IPS-18c (cell line): Measurements from ENCODE around the gene HIVEP3.

Experiments
- H3K4me3 ChIP-seq: 2 replicates; pipeline ENCODE4 v1.7.0; 2013; ENCODE audit warnings: low read depth, mild to moderate bottlenecking, low read length, moderate library complexity; ENCODE audit not compliant: insufficient read depth
- H3K9me3 ChIP-seq: one replicate; pipeline ENCODE4 v1.6.1; 2013; ENCODE audit warnings: mild to moderate bottlenecking, low read length, moderate library complexity; ENCODE audit not compliant: control insufficient read depth, insufficient read depth

Gene HIVEP3

DNA sequence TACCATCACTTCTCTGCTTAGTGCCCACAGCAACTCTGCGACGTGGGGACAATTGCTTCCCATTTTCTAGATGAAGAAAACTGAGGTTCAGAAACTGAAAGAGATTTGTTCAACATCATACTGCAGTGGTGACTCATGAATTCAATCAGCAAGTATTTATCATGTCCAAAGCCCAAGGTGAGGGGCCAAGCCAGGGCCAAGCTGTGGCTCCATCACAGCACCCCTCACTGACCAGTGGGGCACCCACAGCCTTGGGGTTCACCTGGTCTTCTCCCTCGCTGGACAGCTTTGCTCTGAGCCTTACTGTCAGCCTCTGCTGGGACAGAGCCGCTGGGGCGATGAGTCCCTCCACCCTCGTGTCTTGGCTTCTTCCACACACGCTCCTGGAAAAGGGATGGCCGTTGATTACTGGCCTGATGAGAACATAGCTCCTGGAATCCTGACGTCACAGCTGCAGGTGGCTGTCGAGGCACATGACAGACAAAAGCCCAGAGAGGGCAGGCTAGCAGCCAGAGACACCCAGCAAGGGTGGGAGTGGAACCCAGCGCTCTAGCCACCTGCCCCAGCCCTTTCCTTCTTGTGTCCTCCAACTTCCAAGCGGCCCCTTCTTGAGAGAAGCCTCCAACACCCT lies 440.5 kb downstream of the HIVEP3 start:
- H3K4me3 ChIP-seq, result no peak overlapping the region
- H3K9me3 ChIP-seq, result no peaks in the 10 kb centered on the region

DNA sequence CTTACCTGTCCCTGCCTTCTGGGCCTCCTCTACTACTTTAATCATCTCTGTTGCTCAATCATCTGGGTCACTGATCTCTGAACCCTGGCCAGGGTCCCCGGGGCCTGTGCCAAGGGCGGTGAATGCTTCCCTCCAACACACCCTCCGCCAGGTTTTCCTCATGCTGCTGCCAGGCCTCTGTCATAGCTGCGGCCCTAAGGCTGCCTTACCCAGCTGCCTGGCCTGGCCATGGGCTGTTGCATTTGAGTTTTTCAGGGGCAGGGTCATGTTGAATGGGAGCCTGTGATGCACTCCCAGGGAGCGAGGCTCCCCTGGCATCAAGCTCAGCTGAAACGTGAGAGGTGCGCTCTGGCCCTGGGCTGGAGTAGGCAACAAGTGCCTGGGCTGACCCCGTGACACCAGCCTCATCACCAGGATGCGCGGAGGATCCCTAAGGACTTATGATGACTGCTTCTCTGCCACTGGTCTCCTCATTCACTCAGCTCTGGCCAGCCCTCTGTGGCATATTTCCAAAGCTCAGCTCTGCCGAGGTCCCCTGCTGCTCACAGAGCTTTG lies 441.8 kb downstream of the HIVEP3 start:
- Histone ChIP-seq H3K4me3 (no peak overlapping the region), H3K9me3 (no peaks in the 10 kb centered on the region)

DNA sequence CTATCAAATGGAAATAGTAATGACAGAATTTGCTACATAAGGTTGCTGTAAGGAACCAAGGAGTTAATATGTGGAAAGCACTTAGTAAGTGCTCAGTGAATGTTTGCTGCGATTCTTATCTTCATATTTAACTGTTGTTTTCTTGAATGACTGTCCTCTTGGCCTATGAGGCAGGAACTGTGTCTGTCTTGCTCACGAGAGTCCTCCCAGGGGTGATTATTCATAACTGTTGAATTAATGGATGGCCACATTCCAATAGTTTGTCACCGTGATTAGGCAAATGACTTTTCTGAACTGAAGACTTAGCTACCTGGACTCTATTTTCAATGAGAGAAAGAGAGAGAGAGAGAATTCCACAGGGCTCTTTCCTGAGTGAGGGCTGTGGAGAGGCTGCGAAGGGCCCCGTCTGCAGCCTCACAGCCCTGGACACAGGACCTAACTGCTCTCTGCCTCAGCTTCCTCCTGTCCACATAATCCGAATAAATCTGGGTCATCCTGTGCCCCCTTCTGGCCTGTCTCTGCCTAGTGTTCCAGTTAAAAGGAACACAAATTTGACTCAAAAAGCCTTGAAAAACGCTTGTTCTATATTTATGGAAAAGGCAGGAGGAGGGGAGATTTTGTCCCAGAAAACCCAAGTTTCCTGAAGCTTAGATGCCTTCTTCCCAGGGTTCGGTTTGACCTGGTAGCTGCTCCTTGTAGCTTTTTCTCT lies 442.7 kb downstream of the HIVEP3 start:
- H3K4me3 ChIP-seq, result no peak overlapping the region
- H3K9me3 ChIP-seq, result no peaks in the 10 kb centered on the region

DNA sequence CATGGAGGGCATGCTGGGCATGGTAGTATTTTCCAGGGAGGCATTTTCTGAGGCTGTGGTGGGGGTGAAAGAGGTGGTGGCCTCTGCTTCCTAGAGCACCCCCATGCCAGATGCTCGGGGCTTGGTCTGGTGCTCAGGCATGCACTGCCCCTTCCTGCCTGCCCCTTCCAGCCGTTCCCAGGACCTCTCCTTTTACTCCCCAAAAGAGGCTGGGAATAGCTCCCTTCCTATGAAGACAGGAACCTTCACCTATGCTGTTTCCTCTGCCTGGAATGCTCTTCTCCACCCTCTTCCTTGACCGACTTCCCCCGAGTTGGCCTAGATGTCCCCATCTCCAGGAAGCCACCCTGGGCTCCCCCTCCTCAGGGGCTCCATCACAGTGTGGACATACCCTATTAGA lies 443.4 kb downstream of the HIVEP3 start:
- H3K4me3 ChIP-seq, result no peak overlapping the region
- no peaks in the 10 kb centered on the region for H3K9me3 ChIP-seq

DNA sequence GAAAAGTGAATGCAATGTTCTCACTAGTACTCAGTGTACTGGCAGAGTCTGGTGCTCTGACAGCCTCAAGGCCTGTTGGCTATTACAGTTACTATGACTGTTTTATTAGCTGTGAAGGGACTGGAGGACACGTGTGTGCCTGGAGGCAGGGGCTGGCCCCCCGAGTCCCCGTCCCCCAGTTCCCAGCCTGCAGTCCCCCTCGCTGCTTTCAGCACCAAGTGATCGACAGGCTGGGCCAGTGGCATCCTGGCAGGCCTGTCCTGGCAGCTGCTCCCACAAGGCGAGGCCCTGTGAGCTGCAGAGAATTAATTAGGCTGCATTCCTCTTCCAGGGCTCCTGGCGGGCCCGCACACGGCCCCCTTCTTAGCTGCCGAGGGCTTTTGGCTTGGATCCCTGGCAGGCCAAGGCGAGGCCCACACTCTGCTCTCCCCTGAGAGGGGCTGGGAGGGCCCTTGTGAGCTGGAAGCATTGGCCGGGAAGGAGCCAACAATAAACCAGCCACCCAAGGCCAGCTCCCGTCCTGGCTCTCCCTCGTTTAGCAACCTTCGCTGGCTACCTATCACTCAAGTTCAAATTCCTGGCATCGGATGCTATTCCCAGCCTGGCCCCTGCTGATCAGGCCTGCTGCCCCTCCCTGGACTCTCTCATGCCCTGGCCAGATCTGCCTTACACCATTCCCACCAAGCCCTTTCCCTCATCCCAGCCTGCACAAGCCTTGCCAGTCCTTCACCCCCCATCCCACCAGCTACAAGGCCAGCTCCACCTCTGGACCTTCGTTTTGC lies 444.0 kb downstream of the HIVEP3 start:
- Histone ChIP-seq H3K4me3 (no peak overlapping the region), H3K9me3 (no peaks in the 10 kb centered on the region)

DNA sequence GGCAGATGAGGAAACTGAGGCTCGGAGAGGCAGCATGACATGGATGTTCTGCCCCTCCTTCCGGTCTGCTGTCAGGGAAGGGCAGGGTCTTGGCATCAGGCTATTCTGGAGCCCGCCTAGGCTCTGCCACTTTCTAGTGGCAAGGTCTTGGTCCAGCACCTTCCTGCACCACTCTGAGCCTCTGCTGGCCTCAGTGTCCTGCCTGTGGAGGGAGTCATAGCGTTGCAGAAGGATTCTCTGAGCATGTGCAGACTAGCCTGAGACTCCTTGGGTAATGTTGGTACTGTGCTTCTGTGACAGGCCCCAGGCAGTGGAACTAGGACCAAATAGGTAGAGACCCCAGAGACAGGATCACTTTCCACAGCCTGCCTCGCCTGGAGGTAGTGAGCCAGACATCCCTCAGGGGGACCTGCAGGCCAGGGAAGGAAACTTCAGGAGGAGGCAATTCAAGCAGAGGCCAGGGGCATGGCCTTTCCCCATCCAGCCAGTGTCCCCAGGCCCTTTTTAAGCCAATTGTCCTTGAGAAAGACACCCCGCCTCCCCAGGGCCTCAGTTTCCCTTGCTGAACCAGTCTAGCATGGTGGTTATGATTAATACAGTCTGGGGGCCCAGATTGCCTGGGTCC lies 444.9 kb downstream of the HIVEP3 start:
- H3K9me3 ChIP-seq, result no peaks in the 10 kb centered on the region
- H3K4me3 ChIP-seq, result no peak overlapping the region

DNA sequence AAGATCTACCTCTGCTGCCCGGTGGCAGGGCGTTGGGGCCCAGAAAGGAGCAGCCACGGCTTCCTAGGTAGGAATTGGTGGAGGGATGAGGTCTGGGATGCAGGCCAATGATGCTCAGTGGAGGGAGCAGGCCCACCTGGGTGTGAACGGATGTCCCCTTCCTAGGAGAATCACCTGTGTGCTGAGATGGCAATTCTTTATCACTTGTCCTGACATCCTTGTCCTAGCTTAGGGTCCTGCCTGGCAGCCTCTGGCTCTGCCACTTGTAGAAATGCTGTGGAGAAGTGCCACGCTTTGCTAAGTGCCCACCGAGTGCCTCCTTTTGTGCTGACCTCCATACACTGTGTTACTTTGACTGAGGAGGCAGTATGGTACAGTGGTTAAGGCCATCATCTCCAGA lies 447.1 kb downstream of the HIVEP3 start:
- Histone ChIP-seq H3K9me3 (no peaks in the 10 kb centered on the region), H3K4me3 (no peak overlapping the region)

DNA sequence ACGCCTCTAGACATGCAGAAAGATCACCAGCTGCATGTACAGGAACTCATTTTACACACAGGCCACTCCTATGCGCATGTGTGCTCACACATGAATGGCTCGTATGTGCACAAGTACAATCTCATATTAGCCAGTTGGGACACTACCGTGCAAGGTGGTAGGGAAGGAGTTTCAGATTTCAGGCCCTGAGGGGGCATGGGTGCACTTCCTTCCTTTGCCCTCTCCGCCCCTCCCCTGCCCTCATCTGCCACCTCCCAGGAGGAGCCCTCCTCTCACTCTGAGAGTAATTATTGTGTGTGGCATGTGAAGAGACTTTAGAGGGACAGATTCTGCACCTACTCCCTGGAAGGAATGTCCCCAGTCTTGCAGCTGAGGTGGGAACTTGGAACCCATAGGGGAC lies 449.0 kb downstream of the HIVEP3 start:
- no peaks in the 10 kb centered on the region for H3K9me3 ChIP-seq
- no peak overlapping the region for H3K4me3 ChIP-seq

DNA sequence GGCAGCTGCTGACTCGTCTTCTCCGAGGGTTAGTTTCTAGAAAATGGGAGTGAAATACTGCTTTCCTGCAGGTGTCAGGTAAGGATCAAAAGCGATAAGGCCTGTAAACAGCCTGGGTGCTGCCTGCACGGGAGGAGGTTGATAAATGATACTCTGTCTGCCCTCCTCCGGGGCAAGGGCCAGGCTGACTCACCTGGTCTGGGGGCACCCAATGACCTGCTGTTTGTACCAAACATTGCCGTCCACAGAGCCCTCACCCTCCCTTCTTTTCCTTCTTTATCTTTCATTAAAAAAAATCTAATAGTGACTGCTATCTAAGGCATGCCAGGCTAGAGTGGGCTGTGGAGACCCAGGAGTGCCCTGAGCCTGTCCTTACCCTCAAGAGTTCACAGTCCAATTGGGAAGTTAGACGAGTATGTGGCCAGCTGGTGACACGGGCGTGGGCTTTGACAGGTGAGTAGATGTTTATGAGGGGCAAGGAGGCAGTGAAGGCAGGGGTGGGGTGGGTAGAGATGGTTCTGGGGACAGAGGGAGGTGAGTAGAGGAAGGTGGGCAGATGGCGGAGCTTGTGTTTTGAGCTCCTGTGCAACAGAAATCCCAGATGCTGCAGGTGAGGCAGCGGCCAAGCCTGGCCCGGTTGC lies 450.5 kb downstream of the HIVEP3 start:
- Histone ChIP-seq H3K9me3 (no peaks in the 10 kb centered on the region), H3K4me3 (no peak overlapping the region)

DNA sequence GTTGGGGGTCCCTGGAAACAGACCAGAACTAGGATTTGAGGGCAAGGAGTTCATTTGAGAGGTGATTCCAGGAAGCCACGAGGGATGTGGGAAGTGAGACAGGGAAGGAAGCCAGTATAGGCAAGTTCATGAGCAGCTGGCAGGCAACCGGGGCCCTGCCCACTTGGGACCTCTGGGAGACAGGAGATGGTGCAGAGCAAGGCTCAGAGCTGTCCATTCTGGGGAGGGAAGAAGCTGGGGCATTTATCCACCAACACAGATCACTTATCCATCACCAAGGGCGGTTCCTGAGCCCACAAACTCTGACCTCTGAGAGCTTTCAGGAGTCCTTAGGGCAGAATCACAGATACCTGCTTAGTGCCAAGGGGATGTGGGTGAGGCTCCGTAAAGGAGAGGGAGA lies 451.0 kb downstream of the HIVEP3 start:
- Histone ChIP-seq H3K4me3 (no peak overlapping the region), H3K9me3 (no peaks in the 10 kb centered on the region)

DNA sequence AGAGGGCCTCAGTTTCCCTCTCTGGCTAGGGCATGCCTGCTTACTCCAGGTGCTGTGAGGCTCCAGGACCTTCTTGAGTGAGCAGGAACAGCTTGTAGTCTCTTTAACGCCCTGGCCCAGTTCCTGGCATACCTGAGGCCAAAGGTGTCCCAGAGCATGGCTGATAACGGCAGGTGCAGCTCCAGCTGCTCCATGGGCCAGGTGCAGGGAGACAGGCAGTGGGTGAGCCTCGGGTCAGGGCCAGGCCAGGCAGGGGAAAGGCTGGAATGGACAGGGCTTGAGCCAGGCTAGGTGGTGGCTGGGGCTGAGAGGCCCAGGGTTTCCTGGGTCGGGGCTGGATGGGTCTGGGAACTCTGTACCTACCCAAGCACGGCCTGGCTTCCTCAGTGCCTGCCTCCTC lies 452.6 kb downstream of the HIVEP3 start:
- Histone ChIP-seq H3K9me3 (peaks cover 2% of the 10 kb centered on the region), H3K4me3 (no peak overlapping the region)

DNA sequence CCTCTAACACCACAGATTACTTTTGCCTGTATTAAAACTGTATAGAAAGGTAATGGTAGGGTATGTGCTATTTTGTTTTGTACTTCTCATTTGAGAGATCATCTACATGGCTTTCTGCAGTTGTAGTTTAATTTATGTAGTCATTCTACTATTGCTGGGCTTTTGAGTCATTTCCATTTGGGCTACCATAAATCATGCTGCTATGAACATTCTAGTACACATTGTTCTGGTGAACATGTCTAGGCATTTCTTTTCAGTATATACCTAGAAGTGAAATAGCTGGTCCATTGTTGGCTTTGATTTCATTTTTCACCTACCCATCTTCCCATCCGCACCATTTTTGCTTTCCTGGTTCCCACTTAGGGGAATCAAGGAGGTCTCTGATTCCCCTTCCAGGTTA lies 453.0 kb downstream of the HIVEP3 start:
- H3K9me3 ChIP-seq, result peaks cover 2% of the 10 kb centered on the region
- no peak overlapping the region for H3K4me3 ChIP-seq

DNA sequence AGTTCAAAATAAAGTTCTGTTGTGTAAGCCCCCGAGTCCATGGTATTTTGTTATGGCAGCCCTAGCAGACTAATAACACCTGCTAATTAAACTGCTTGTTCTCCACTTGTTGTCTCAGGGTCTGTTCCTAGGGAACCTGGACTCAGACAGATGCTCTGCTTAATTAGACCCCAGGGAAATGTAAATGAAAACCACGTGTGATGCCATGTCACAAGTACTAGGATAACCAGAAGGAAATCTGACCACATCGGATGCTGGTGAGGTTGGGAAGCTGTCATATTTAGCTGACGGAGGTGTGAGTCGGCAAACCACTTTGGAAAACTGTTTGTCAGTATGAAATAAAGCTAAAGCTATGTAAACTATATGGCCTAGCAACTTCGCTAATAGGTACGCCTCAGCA lies 453.8 kb downstream of the HIVEP3 start:
- Histone ChIP-seq H3K9me3 (peaks cover 2% of the 10 kb centered on the region), H3K4me3 (no peak overlapping the region)

DNA sequence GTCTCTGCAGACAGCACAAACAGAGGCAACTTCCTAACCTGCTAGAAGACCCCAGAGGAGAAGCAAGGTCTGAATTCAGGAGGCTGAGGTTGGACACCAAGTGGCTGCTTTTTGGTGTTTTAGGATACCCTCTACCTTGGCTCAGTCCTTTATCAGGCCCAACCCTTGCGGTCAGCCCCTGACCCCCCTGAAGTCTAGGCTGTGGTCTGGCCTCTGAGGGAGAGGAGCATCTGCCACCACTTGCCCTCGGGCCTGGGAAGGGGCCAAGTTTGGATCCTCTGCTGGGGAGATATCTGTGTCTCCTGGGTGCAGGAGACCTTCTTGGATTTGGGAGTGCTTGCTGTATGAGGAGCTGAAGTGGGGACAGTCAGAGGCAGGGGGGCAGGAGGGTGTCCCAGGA lies 455.2 kb downstream of the HIVEP3 start:
- H3K9me3 ChIP-seq, result peaks cover 2% of the 10 kb centered on the region
- H3K4me3 ChIP-seq, result no peak overlapping the region

DNA sequence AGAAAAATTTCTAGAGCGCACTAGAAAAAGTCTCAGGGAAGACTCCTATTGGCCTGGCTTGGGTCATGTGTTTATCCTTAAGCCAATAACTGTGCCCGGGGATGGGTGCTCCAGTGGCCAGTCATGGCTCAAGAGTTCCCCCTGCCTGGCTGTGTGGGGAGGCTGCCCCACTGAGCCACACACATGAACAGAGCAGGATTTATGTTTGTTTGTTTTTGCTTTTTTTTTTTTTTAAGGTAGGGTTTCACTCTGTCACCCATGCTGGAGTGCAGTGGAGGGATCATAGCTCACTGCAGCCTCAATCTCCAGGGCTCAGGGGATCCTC lies 456.1 kb downstream of the HIVEP3 start:
- H3K9me3 ChIP-seq, result peaks cover 2% of the 10 kb centered on the region
- no peak overlapping the region for H3K4me3 ChIP-seq

DNA sequence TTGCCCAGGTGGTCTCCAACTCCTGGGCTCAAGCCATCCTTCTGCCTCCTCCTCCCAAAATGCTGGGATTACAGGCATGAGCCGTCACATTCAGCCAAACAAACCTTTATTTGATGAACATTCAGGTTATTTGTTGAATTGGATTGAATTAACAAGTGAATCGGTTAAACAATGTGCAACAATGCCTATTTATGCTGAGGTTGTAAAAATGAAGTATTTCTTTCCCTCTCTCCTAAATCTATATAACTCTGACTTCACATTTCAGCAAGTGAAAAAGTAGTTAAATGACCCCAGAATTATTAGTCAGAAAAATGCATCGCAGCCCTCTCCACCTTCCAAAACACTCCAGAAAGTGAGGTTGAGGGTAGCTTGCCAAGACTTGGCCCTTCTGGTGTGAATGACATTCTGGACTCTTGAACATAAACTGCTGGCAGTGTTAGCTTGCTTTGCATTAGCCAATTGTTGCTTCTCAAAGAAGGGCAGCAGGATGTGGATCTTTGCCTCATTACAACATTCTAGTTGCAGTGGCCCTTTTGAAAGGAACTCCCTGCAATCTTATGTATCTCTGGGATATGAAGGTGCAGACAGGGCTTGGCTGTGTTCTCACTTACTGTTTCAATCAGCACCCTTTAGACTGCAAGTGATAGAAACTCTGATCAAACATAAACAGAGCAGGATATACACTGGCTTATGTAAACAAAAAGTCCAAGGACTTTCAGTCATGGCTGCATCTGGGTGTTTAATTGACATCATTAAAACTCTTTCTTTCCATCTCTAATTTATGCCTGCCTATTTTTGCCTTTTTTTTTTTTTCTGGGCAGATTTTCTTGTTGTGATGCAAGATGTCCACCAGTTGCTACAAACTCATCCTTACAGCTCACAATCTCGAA lies 456.7 kb downstream of the HIVEP3 start:
- Histone ChIP-seq H3K4me3 (no peak overlapping the region), H3K9me3 (peaks cover 2% of the 10 kb centered on the region)
